DMS153 treated with DMSO at 0.1 percent for 48 hours (cell line): Measurements from ENCODE around the gene MROH2A.
"Not testable (repeated sequence)": the region's sequence is repeated elsewhere in the genome, so short reads cannot be mapped to it uniquely, and the experiment has no call there.

Source experiments
- DNase-seq: peaks from one replicate; lab custom pipeline; 2025; ENCODE audit not compliant: unreplicated experiment; lab: John Stamatoyannopoulos, UW

Gene MROH2A

DNA sequence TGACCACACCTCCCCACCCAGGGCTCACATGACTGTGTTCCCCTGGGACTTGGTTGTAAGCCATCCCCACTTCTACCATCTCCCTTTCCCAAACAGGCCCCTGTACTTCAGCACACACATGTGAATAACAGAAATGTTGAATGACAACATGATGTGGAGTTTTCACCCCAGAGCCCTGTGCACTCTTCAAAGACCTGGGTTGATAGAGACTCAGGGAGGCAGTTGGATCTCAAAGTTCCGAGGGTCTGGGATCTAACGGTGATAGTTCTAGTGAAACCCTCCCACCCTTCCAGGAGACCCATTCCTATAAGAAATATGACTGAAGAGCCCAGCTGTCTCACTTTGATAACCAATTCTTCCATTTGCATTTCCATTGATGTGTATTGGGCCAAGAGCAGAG, at the start of gene MROH2A:
Gene MROH2A, plus strand, starts transcription at position 301 of the 400 bp plus-strand sequence. CDS start 1,029 bp downstream, outside the sequence.
- no peak for DNase-seq

DNA sequence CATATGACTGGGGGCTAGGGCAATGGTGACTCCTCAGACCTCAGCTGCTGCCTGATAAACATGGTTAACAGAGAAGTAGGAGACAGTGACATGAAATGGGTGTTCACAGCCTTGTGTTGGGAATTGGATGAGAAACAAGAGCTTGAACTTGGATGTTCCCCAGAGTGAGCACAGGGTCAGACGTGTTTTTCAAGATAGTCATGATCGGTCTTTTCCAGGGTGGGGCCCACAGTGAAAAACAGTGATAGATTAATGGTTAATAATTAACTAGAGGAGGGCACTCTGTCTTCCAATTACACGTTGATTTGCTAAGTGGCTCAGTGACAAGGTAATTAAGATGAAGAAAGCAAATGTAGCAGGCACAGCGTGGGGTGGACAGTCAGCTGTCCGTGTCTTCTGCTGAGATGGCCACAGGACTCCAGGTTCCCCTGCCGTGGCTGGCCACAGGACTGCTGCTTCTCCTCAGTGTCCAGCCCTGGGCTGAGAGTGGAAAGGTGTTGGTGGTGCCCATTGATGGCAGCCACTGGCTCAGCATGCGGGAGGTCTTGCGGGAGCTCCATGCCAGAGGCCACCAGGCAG, 49.3 kb upstream of the MROH2A start, which contains the start of gene UGT1A3:
Gene UGT1A3, plus strand, starts transcription at position 320 of the 579 bp plus-strand sequence. Its CDS starts 85 bp downstream, at position 405.
- DNase-seq: no peak

DNA sequence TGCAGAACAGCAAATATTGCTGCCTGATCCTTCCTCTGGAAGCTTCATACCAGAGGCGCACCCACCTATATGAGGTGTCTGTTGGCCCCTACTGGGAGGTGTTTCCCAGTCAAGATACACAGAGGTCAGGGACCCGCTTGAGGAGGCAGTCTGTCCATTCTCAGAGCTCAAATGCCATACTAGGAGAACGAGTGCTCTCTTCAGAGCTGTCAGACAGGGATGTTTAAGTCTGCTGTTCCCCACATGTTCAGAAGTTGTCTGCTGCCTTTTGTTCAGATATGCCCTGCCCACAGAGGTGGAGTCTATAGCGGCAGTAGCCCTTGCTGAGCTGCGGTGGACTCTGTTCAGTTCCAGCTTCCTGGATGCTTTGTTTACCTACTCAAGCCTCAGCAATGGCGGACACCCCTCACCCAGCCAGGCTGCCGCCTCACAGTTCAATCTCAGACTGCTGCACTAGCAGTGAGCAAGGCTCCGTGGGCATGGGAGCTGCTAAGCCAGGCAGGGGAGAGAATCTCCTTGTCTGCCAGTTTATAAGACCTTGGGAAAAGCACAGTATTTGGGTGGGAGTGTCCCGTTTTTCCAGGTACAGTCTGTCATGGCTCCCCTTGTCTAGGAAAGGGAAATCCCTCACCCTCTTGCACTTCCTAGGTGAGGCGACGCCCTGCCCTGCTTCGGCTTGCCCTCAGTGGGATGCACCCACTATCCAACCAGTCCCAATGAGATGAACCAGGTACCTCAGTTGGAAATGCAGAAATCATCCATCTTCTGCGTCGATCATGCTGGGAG, 41.1 kb upstream of the MROH2A start:
- peak; percentile 2 for DNase-seq

DNA sequence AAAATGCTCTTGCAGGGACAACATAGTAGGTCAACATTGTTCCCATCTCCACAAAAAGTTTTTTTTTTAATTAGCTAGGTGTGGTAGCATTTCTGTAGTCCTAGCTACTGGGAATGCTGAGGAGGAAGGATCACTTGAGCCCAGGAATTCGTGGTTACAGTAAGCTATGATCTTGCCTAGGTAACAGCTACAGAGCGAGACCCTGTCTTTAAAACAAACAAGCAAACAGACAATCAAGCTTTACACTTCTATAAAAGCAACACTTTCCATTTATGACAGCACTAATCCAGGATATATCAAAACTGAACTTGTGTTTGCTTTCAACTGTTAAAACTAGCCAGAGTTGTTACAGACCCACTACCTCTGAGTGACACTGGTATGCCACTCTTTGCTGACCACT, 37.3 kb upstream of the MROH2A start:
- no peak for DNase-seq

GRCh38 chr2:233743464-233744259, 34.5 kb upstream of the MROH2A start:
- no peak for DNase-seq

DNA sequence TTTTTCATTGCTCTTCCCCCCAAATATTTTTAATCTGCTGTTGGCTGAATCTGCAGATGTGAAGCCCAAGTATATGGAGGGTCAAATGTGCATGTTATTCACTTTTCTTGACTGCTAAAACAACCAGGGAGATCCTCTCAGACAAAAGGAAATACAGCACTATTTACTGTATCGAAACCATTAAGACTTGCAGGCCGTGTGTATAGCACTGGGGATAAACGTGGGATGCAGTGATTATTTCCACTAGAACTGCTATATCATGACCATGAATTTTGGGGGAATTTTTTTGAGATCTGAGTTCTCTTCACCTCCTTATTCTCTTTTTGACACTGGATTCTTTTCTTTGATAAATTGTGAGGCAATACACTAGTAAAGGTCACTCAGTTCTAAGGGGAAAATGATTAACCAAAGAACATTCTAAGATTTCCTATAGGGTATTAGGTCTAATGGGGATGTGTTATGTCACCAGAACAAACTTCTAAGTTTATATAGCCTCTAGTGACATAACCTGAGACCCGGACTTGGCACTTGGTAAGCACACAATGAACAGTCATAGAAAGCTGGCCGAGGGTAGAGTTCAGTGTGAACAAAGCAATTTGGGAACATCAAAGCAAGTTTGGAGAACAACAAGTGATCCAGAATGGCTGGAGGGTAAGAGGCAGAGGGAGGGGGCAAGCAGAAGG, 32.9 kb upstream of the MROH2A start:
- no peak for DNase-seq

- DNase-seq: not testable (repeated sequence)
Measured at GRCh38 chr2:233745838-233746237, 32.3 kb upstream of the MROH2A start.

- DNase-seq: no peak
Measured at GRCh38 chr2:233746475-233747282, 31.5 kb upstream of the MROH2A start.

DNA sequence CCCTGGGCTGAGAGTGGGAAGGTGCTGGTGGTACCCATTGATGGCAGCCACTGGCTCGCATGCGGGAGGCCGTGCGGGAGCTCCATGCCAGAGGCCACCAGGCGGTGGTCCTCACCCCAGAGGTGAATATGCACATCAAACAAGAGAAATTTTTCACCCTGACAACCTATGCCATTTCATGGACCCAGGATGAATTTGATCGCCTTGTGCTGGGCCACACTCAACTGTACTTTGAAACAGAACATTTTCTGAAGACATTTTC, 30.9 kb upstream of the MROH2A start:
- no peak for DNase-seq

DNA sequence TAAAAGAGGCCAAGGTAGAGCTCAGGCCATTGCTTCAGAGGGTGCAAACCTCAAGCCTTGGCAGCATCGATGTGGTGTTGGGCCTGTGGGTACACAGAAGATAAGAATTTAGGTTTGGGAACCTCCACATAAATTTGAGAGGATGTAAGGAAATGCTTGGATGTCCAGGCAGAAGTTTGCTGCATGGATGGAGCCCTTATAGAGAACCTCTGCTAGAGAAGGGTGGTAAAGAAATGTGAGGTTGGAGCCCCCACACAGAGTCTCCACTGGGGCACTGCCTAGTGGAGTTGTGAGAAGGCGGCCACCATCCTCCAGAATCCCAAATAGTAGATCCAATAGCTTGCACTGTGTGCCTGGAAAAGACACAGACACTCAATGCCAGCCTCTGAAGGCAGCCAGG, 27.4 kb upstream of the MROH2A start:
- DNase-seq: not testable (repeated sequence)

GRCh38 chr2:233751212-233752009, 26.7 kb upstream of the MROH2A start:
- not testable (repeated sequence) for DNase-seq

DNA sequence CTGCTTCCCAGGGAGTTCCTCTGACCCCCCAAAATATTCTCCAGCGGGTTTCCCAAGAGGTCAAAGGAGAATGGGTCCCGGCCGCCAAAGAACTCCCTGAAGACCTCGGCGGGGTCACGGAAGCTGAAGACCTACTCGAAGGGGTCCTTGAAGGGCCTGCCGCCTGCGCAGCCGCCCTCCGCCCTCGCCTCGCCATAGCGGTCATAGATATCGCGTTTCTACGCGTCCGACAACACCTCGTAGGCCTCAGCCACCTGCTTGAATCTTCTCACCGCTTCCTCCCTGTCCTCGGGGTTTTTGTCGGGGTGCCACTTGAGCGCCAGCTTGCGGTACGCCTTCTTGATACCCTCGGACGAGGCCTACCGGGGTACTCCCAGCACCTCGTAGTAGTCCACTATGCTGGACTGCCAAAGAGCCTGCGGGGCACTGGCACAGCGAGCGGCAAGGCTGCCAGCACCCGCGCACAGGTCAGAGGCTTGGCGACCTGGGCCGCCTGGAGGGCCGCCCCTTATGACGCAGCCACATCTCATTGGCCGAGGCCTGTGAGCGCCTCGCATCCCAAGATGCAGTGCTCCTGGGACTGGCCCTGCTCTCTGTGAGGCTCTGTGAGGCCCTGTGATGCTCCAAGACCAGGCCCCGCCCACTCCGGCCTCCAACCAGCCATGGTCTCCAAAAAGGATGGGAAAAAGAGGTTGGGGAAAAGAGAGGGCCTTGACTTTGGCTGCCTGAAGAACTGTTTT, 23.1 kb upstream of the MROH2A start:
- DNase-seq: no peak

- DNase-seq: no peak
Measured at GRCh38 chr2:233756429-233757081, 21.6 kb upstream of the MROH2A start.

DNA sequence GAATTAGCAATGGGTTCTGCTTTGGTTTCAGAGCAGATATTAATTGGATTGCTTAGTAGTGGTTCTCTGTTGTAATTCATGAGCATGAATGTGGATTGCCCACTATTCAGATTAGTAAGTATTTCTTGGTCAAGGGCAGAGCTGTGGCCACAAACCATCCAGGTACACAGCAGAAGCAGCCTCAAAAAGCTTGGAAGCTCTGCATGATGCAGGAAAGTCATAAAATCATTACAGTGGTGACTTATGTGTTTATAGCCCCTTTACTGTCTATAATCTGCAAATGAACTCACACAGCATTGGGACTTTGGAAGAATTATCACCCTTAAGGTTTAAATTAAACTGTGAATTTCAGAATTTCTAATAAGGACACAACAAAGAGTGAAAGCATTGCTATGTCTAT, 20.0 kb upstream of the MROH2A start:
- no peak for DNase-seq

GRCh38 chr2:233758849-233759248, 19.3 kb upstream of the MROH2A start:
- no peak for DNase-seq

DNA sequence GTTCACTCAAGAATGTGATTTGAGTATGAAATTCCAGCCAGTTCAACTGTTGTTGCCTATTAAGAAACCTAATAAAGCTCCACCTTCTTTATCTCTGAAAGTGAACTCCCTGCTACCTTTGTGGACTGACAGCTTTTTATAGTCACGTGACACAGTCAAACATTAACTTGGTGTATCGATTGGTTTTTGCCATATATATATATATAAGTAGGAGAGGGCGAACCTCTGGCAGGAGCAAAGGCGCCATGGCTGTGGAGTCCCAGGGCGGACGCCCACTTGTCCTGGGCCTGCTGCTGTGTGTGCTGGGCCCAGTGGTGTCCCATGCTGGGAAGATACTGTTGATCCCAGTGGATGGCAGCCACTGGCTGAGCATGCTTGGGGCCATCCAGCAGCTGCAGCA, 18.1 kb upstream of the MROH2A start, which contains the start of gene UGT1A1:
Gene UGT1A1, plus strand, starts transcription at position 228 of the 400 bp plus-strand sequence. Its CDS starts 18 bp downstream, at position 246.
- DNase-seq: no peak

GRCh38 chr2:233761040-233761769, 16.9 kb upstream of the MROH2A start:
- DNase-seq: no peak

DNA sequence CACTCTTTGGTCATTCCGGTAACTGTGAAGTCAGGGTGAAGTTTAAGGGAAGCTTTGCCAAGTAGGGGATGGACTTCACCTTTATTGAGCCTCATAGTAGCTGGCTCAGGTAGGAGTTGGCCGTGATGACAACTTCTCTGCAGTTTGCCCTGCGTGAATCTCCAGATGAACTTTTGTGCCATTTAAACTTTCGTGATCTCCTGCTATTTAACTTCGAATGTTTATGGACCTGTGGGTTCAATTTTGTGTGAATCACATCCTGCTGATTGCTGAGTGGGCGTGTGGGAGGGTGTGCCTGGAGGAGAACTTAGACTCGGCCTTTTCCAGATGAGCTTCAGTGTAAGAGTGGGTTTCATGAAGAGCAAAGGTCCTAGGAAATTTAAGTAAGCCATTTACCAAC, 13.9 kb upstream of the MROH2A start:
- DNase-seq: no peak
